Esophagus squamous epithelium (tissue), 5 donors: ENCODE results near the gene RALBP1. TPM values are rescaled to one million over a fixed set of nuclear protein-coding genes. Genes with fewer than 3 reads are reported as not detected.

Experiments used
- DNase-seq: peaks from one replicate; lab custom pipeline; 2025; lab: John Stamatoyannopoulos, UW
- H3K27ac ChIP-seq, 4 donors: fragments of 200-600 bp; sonication (generic); one replicate each; pipeline ENCODE4 v1.5.1; 2016 to 2019; ENCODE audit warnings: mild to moderate bottlenecking in 1 of 4
- H3K27me3 ChIP-seq, 4 donors: fragments of 200-600 bp; sonication (generic); 1 replicate in 3 of 4; 2 replicates in 1 of 4; pipeline versions ENCODE4 v1.5.1 to v1.6.0; 2017 to 2021; ENCODE audit warnings: antibody characterized with exemption in 1 of 4
- H3K36me3 ChIP-seq, 3 donors: fragments of 200-600 bp; sonication (generic); one replicate each; pipeline ENCODE4 v1.5.1; 2016 to 2019
- H3K4me1 ChIP-seq, 3 donors: fragments of 200-600 bp; sonication (generic); one replicate each; pipeline ENCODE4 v1.5.1; 2017 to 2019
- H3K4me3 ChIP-seq, 4 donors: fragments of 200-600 bp; sonication (generic); 1 replicate in 3 of 4; 2 replicates in 1 of 4; pipeline ENCODE4 v1.5.1; 2016 to 2019; ENCODE audit warnings: mild to moderate bottlenecking in 2 of 4, moderate library complexity in 1 of 4
- H3K9me3 ChIP-seq, 3 donors: fragments of 200-600 bp; sonication (generic); one replicate each; pipeline ENCODE4 v1.5.1; 2016 to 2019
- CTCF ChIP-seq, 6 experiments: fragments of 450-650 bp in 4 of 6; fragments of 200-600 bp in 2 of 6; sonication (generic) in 2 of 6; IDR thresholded peaks; one replicate each; pipeline ENCODE4 v1.5.1; 2016 to 2019; ENCODE audit warnings: antibody characterized with exemption in 6 of 6, mild to moderate bottlenecking in 4 of 6, moderate library complexity in 4 of 6
- POLR2A ChIP-seq, 4 donors: fragments of 450-650 bp; IDR thresholded peaks; one replicate each; pipeline ENCODE4 v1.6.1; 2017; ENCODE audit warnings: antibody characterized with exemption in 4 of 4, mild to moderate bottlenecking in 4 of 4, moderate library complexity in 3 of 4
- WGBS, 2 donors: methylation state at CpG; one replicate each; pipeline ENCODE4 v1.1.5; 2018; 5-methylcytosine and 5-hydroxymethylcytosine counted together
- intact Hi-C: fragments of 100-400 bp; cut with DNase I; formaldehyde crosslinking; loops from one replicate; pipeline ENCODE4 v1.15.0; 2022
- total RNA-seq, 4 donors: library from RNA; depleted of rRNA; stranded (reverse); fragments of >200 nt; gene quantifications; one replicate each; pipeline ENCODE4 v1.1.0, GENCODE V29; 2016
- donor health status: DM: yes; HTN: yes; CAD: no.

RALBP1 gene
- total RNA-seq, 4 donors from 2014 or later = 74.0 to 105 (median 84.1) TPM

GRCh38 chr18:9506046-9506792 lies 30.9 kb downstream of the RALBP1 start:
- H3K27ac ChIP-seq = no peak overlapping the region

GRCh38 chr18:9507565-9508088 lies 32.3 kb downstream of the RALBP1 start:
- Histone ChIP-seq H3K4me1 (peaks cover 0 to 16% (median 0%) of the 10 kb centered on the region in 3 donors), H3K4me3 (no peak overlapping the region), H3K9me3 (peaks cover 0 to 10% (median 3%) of the 10 kb centered on the region in 3 donors), H3K27me3 (no peaks in the 10 kb centered on the region), H3K36me3 (peaks cover 0 to 3% (median 0%) of the 10 kb centered on the region in 3 donors), H3K27ac (no peak overlapping the region)
- WGBS, 2 donors = 75 to 76% methylated on average over 2 of the region's 2 CpGs
- intact Hi-C loops = no loop called here
- TF ChIP-seq POLR2A (IDR thresholded peaks at IDR 0.05) (no peak), CTCF (IDR thresholded peaks at IDR 0.05) (no peak)
- no peak for DNase-seq

More at GRCh38 chr18:9506046-9506792, 30.9 kb downstream of the RALBP1 start:
- H3K9me3 ChIP-seq = peaks cover 0 to 12% (median 5%) of the 10 kb centered on the region in 3 donors
- intact Hi-C loops = no loop called here
- TF ChIP-seq POLR2A (IDR thresholded peaks at IDR 0.05) = no peak
- TF ChIP-seq CTCF (IDR thresholded peaks at IDR 0.05) = no peak
- H3K4me1 ChIP-seq = peaks cover 0 to 16% (median 0%) of the 10 kb centered on the region in 3 donors
- H3K27me3 ChIP-seq = no peaks in the 10 kb centered on the region
- WGBS, 2 donors = 74 to 79% methylated on average over 4 of the region's 4 CpGs
- H3K36me3 ChIP-seq = peaks cover 0 to 13% (median 0%) of the 10 kb centered on the region in 3 donors
- no peak for DNase-seq
- H3K4me3 ChIP-seq = no peak overlapping the region

GRCh38 chr18:9508446-9509025 lies 33.2 kb downstream of the RALBP1 start:
- peaks cover 0 to 16% (median 0%) of the 10 kb centered on the region in 3 donors for H3K4me1 ChIP-seq
- DNase-seq = no peak
- H3K27ac ChIP-seq = no peak overlapping the region
- TF ChIP-seq CTCF (IDR thresholded peaks at IDR 0.05) (no peak), POLR2A (IDR thresholded peaks at IDR 0.05) (no peak)
- H3K27me3 ChIP-seq = no peaks in the 10 kb centered on the region
- peaks cover 0 to 2% (median 0%) of the 10 kb centered on the region in 3 donors for H3K9me3 ChIP-seq
- WGBS, 2 donors = 48 to 55% methylated on average over 2 of the region's 2 CpGs
- H3K36me3 ChIP-seq = peaks cover 0 to 9% (median 0%) of the 10 kb centered on the region in 3 donors
- no peak overlapping the region for H3K4me3 ChIP-seq
- intact Hi-C loops = no loop called here

- DNase-seq = no peak
- intact Hi-C loops = no loop called here
- Histone ChIP-seq H3K36me3 (peaks cover 0 to 52% (median 4%) of the 10 kb centered on the region in 3 donors), H3K9me3 (no peaks in the 10 kb centered on the region), H3K4me1 (peaks cover 0 to 33% (median 9%) of the 10 kb centered on the region in 3 donors), H3K4me3 (no peak overlapping the region), H3K27me3 (no peaks in the 10 kb centered on the region), H3K27ac (peak overlapping the region in 1 of 4 donors; percentile 11)
- no peak for TF ChIP-seq CTCF (IDR thresholded peaks at IDR 0.05)
- TF ChIP-seq POLR2A (IDR thresholded peaks at IDR 0.05) = no peak
- WGBS, 2 donors = 42 to 49% methylated on average over 6 of the region's 6 CpGs
These were observed 38.7 kb downstream of the RALBP1 start for GRCh38 chr18:9513971-9514512.
